Embryonic facial prominence (tissue), 1 donor: ENCODE results near the gene TNK2.
"Not testable (repeated sequence)": the region's sequence is repeated elsewhere in the genome, so short reads cannot be mapped to it uniquely, and the experiment has no call there.

Experiments
- DNase-seq: peaks from one replicate; pipeline ENCODE4 v3.0.0-alpha.2; 2016; ENCODE audit errors: extremely low spot score

TNK2 gene

DNA sequence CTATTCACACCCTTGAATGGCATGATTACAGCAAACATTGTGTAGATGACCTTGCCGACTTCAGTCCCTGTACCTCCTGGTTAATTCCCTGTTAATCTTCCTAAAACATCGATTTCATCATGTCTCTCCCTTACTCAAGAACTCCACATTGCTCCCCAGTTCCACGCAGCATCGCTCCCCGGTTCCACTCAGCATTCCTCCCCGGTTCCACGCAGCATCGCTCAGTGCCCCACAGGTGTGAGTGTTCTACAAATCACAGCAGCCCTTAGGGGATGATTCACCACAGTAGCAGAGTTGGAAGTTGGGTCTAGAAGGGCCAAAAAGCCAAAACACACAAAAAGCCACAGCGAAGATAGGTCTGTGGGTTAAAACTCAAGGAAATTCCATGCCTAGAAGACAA lies 8.6 kb upstream of the TNK2 start:
- no peak for DNase-seq

- DNase-seq: no peak
Measured at GRCh38 chr3:195916291-195916690, 7.9 kb upstream of the TNK2 start.

GRCh38 chr3:195914648-195915473 lies 6.5 kb upstream of the TNK2 start:
- peak; percentile 64 for DNase-seq

DNA sequence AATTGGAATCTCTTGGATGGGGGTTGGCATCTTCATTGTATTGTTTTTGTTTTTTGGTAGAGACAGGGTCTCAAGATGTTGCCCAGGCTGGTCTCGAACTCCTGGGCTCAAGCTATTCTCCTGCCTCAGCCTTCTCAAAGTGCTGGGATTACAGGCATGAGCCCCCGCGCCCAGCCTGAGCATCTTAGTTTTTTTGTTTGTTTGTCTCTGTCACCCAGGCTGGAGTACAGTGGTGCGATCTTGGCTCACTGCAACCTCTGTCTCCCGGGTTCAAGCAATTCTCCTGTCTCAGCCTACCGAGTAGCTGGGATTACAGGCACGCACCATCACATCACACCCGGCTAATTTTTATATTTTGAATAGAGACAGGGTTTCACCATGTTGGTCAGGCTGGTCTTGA lies 5.8 kb upstream of the TNK2 start:
- not testable (repeated sequence) for DNase-seq

DNA sequence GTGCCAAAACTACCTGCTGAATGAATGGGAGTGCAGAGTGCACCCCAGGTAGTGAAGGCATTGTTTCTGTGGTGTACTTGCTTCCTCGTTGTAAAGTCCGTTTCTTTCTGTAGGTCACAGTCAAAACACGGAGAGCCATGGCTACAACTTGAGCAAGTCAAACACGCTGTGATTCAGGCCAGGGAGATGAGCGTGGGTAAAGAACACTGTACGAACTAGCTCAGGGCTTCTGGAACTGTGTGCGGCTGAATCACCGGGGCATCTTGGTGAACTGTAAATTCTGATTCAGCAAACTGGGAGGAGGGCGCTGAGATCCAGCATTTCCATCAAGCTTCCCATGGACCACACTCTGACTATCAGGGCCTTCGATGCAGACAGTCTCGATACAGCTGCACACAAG lies 5.0 kb upstream of the TNK2 start:
- no peak for DNase-seq

DNA sequence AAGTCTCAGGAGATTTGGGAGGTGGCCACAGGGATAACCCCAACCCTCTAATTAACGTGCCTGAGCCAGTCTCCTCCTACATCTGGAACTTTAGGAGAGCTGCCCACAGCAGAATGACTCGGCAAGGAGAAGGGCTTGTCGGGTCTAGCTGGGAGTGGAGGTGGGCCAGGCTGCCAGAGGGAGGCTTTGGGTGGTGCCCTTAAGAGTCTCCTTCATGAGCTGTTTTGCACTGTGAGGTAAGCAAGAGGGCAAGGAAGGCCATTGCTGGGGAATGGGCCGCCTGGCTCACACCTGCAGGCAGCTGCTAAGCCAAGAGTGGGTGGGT lies 3.6 kb upstream of the TNK2 start:
- no peak for DNase-seq

DNA sequence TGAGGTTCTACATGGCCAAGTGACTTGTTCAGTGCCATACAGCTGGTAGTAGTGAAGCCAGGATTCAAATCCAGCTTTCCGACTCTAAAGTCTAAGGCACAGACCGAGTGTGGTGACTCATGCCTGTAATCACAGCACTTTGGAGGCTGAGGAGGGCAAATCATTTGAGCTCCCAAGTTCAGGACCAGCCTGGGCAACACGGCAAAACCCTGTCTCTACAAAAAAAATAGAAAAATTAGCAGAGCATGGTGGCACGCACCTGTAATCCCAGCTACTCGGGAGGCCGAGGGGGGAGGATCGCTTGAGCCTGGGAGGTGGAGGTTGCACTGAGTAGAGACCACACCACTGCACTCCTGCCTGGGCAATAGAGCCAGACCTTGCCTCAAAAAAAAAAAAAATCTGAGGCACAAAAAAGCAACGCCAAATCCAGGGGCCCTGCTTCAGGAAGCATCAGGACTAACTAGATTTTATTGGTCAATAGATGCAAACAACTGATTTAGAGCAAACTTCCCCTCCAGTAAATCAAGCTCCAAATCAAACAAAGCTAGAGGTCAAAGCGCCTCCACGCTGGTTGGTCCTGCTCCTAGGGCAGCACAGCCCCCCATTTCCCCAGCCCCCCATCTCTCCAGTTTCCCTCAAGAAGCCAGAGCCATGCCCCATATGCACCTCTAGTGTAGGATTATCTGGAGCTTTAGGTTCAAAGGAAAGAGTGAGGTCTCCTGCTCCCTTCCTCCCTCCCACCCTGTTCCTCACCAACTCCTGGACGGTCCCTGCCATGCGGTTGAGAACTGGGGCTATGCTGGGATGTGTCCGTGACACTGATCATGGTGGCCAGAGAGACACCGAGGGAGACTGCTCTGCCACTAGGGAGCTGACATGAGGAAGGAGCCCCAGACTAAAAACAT lies 2.9 kb upstream of the TNK2 start:
- no peak for DNase-seq

DNA sequence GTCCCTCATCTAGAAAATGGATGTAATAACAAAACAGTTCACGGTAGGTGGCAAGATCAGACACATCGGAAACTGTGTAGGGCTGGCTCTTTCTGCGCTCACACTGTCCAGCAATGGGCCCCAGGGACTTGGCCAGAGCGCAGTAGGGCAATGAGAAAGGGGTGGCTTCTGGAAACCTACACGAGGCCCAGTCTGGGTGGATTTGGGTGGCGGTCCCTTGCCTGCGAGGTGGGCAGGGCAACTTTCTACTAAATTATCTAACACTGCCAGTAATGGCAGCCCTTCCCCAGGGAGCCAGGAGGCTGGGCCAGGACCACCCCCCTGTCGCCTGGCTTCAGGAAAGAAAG lies 2.1 kb upstream of the TNK2 start:
- no peak for DNase-seq

GRCh38 chr3:195909644-195910498 lies 1.5 kb upstream of the TNK2 start:
- no peak for DNase-seq

DNA sequence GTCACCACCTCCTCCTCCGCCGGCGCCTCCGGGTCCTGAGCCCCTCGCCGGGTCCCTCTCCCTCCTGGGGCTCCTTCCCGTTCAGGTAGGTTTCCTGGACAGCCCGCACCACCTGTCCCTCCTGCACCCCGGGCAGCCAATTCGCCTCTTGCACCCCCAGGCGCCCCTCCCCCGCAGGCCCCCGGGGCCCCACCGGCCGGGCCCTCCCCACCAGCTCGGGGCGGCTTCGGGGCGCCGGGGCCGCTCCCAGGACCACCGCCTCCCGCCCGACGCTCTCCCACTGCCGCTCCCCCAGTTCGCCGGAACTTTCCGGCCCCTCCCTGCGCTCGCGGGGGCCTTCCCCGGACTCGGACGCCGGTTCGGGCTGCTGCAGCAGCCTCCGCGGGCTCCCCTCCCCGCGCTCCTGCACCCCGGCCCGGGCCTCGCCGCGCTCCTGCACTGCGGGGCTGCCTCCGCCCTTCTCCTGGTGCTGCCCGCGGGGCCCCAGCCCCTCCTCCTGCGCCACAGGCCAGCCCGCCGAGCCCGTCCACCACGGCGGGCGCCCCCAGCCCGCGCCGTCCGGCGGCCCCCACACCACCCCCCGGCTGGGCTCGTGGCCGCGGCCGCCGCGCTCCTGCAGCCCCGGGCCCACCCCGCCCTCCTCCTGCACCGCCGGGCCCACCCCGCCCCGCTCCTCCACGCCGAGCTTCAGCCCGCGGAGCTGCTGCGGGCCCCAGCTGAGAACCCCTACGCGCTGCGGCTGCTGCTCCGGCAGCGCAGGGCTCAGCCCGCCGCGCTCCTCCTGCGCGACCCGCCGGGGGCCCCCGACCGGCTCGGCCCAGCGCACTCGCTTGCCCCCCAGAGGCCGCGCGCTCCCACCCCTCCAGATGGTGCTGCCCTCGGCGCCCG lies 587 bp upstream of the TNK2 start:
- no peak for DNase-seq

DNA sequence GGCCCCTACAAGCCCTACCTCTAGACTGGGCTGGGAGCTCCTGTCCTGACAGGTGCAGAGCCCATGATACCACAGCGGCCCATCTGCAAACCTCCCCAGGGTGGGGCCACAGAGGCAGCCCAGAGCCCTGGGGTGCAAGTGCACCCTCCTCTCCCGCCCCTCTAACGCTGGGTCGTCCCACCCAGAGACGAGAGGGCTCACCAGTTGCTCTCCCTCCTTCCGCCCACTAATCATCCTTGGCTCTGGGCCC lies 742 bp downstream of the TNK2 start:
- DNase-seq: no peak

DNA sequence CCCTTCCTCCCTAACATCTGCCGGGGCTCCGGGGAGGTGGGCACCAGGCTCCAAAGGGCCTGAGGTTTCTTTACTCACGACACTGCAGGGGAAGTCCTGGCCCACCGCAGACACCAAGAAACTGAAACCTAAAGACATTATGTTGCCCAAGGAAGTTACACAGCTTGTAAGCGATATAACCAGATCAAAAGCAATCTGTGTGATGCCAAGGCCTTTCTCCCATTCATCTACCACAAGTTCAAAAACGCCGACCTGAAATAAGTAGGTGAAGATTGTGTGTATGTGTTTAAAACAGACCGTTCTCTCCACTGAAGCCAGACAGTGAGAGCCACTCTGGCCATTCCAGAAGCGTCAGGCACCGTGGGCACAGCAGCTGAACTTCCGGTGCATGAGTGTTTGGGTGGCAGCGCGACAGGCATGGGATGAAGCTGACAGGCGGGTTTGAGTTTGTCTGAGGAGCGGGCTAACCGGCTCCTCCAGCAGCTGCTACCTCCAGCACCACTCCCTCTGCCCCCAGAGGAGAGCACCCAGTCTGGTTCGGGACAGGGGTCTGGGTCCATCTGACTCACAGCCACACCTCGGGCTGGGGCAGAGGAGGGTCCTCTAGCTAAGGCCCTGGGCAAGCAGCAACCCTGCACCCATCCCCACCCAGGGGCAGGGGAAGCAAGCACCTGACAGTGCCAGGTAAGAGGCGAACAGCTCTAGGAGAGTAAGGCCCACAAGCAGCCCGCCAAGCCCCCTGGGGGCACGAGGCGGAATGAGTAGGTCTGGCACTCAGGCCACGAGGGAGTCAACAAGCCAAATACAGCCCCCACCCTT lies 1.3 kb downstream of the TNK2 start:
- DNase-seq: no peak

GRCh38 chr3:195905970-195906864 lies 2.1 kb downstream of the TNK2 start:
- DNase-seq: no peak

DNA sequence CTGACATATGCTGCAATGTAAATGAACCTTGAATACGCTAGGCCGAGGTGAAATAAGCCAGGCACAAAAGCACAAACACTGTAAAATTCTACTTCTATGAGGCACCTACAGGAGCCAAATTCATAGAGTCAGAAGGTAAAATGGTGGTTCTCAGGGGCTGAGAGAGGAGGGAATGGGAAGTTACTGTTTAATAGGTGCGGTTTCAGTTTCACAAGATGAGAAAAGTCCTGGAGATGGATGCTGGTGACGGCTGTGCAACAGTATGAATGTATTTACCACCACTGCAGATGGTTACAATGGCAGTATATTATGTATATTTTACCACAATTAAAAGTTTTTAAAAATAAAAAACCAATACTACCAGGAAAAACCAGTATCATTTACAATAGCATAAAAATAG lies 4.0 kb downstream of the TNK2 start:
- DNase-seq: no peak

- DNase-seq: no peak
Measured at GRCh38 chr3:195903950-195904290, 4.4 kb downstream of the TNK2 start.

DNA sequence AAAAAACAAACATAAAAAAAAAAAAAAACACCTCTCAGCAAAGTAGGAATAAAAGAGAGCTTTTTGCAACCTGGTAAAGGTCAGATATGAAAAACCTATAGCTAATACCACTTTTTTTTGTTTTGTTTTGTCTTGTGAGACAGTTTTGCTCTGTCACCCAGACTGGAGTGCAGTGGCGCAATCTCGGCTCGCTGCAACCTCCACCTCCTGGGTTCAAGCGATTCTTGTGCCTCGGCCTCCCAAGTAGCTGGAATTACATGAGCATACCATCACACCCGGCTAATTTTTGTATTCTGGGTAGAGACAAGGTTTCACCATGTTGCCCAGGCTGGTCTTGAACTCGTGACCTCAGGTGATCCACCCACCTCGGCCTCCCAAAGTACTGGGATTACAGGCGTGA lies 5.7 kb downstream of the TNK2 start:
- DNase-seq: not testable (repeated sequence)

DNA sequence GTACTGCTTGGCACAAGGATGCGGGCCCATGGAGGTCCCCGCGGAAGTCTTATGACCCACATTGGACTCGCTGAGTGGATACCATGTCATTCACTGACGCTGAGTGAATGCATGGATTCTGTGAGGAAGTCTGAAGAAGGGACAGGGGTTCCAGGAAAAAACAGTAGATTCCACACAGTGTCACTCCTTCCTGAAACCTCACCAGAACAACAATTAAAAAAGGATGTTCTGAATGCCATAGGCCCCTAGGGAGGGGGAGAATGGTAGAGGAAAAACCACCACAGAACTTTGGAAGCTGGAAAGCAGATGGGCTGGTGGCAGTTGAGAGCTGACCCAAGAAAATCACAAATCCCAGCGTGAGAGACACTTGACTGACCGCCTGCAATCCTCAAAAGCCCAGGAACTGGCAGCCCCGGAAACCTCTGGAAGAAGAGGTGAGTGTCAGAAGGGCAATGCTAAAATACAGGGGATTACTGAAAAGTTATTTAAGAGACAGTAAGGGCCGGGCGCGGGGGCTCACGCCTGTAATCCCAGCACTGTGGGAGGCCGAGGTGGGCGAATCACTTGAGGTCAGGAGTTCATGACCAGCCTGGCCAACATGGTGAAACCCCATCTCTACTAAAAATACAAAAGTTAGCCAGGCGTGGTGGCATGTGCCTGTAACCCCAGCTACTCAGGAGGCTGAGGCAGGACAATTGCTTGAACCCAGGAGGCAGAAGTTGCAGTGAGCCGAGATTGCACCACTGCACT lies 6.3 kb downstream of the TNK2 start:
- DNase-seq: not testable (repeated sequence)

DNA sequence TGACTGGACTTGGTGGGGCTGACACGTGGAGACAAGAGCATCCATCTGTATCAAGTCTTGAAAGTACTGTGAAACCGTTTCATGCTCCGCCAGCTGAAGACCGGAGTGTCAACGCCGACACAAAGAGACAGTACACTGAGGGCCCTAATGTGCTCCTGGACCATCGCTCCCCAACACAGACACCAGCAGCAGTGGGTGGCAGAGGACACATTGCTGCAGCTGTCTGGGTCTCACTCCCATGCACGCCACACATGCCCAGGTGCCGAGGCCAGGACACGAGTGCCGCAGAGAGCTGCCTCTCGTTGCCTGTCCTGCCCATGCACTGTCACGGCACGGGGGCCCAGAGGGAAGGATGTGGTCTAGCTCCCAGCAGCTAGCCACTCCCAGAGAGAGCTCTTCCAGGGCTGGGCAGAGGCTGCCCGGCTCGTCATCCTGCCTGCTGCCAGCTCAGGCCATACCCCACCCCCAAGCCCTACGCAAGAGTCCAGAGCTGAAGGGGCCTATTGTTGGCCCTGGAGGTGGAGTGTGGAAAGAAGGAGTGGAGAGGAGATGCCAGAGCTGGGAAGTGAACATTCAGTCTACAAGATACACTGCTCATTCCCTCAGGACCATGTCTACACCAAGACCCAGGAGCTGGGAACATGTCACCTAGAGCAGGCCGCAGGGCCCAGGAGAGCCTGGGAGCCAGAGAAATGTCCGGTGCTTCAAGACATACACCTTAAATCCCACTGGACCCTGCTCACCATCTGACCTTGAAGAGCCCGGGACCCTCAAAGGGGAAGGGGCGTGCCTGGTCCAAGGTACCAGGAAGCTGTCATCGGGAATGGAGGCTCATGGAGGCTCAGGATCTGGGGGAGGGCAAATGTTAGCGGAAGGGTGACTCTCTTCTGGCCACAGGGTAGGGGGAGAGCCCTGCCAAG lies 7.7 kb downstream of the TNK2 start:
- DNase-seq: no peak
